BJ (cell line): Measurements from ENCODE around the gene FGFR2. TPM values are rescaled to one million over a fixed set of nuclear protein-coding genes. Genes with fewer than 3 reads are reported as not detected.

Source experiments
- CTCF ChIA-PET: fragments of 350-600 bp; formaldehyde crosslinking; extraction: SDS; loops from one replicate; lab custom pipeline; 2021; ENCODE audit warnings: antibody characterized with exemption, inconsistent platforms; lab: Yijun Ruan, JAX
- POLR2A ChIA-PET: fragments of 300-600 bp; sonication (Branson Sonifier 250); formaldehyde crosslinking; extraction: SDS; loops from one replicate; lab custom pipeline; 2021; ENCODE audit warnings: antibody characterized with exemption; lab: Charles Lee
- DNase-seq: peaks from one replicate; pipeline ENCODE4 v3.0.0-alpha.2; 2011; ENCODE audit warnings: low read depth
- H3K27me3 ChIP-seq: 2 replicates; pipeline ENCODE4 v1.6.0; 2011; ENCODE audit warnings: low read length; ENCODE audit not compliant: control insufficient read depth, insufficient read depth
- H3K36me3 ChIP-seq: 2 replicates; pipeline ENCODE4 v1.5.1; 2011; ENCODE audit warnings: low read length; ENCODE audit not compliant: control insufficient read depth, insufficient read depth
- H3K4me3 ChIP-seq: 2 replicates; pipeline ENCODE4 v1.5.1; 2011; ENCODE audit warnings: low read depth, mild to moderate bottlenecking, control low read depth, low read length
- polyA plus RNA-seq: library from polyadenylated mRNA; depleted of rRNA; stranded (reverse); fragments of >200 nt; gene quantifications from 2 replicates; pipeline ENCODE4 v1.2.3, GENCODE V29; 2011
- TF ChIP-seq, protein P1 (sequence below): IDR thresholded peaks from 2 replicates; pipeline ENCODE4 v1.5.1; 2011; ENCODE audit warnings: low read depth, mild to moderate bottlenecking, control low read depth, inconsistent platforms, low read length, moderate library complexity; ENCODE audit not compliant: insufficient read depth

FGFR2 gene
- polyA plus RNA-seq, 1 experiment = 0.26 TPM

- ChIA-PET CTCF (no interaction called here), POLR2A (no interaction called here)
- H3K4me3 ChIP-seq = no peak overlapping the region
Measured at GRCh38 chr10:121574519-121575166, 23.6 kb downstream of the FGFR2 start.

DNA sequence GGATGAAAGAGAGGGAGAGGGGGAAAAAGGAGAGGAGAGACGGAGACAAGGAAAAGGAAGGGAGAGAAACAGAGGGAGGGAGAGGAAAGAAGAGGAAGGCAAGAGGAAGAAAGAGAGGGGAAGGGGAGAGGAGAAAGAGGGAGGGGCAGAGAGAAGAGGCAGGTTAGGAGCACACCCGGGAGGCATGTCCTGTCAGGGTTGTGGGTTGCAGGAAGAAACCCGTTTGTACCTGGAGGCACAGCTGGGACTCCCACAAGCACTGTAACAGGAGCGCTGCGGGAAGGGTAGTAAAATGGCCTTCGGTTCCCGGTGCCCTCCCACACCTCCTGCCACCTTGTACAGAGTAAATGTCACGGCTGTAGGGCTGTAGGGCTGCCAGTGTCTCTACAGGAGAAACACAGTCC, 24.7 kb downstream of the FGFR2 start:
- Histone ChIP-seq H3K4me3 (no peak overlapping the region), H3K27me3 (no peaks in the 10 kb centered on the region), H3K36me3 (no peaks in the 10 kb centered on the region)
- ChIA-PET POLR2A (no interaction called here), CTCF (no interaction called here)
- no peak for DNase-seq
- TF ChIP-seq, protein P1, sequence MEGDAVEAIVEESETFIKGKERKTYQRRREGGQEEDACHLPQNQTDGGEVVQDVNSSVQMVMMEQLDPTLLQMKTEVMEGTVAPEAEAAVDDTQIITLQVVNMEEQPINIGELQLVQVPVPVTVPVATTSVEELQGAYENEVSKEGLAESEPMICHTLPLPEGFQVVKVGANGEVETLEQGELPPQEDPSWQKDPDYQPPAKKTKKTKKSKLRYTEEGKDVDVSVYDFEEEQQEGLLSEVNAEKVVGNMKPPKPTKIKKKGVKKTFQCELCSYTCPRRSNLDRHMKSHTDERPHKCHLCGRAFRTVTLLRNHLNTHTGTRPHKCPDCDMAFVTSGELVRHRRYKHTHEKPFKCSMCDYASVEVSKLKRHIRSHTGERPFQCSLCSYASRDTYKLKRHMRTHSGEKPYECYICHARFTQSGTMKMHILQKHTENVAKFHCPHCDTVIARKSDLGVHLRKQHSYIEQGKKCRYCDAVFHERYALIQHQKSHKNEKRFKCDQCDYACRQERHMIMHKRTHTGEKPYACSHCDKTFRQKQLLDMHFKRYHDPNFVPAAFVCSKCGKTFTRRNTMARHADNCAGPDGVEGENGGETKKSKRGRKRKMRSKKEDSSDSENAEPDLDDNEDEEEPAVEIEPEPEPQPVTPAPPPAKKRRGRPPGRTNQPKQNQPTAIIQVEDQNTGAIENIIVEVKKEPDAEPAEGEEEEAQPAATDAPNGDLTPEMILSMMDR = no peak

More at GRCh38 chr10:121574519-121575166, 23.6 kb downstream of the FGFR2 start:
- Histone ChIP-seq H3K36me3 (no peaks in the 10 kb centered on the region), H3K27me3 (no peaks in the 10 kb centered on the region)
- DNase-seq = no peak
- TF ChIP-seq, protein P1 = no peak

GRCh38 chr10:121572859-121573537, 25.2 kb downstream of the FGFR2 start:
- Histone ChIP-seq H3K27me3 (no peaks in the 10 kb centered on the region), H3K36me3 (no peaks in the 10 kb centered on the region), H3K4me3 (no peak overlapping the region)
- POLR2A ChIA-PET = no interaction called here
- DNase-seq = no peak
- TF ChIP-seq, protein P1 = no peak
- CTCF ChIA-PET = no interaction called here

GRCh38 chr10:121570315-121570714, 27.9 kb downstream of the FGFR2 start:
- ChIA-PET CTCF (no interaction called here), POLR2A (no interaction called here)
- Histone ChIP-seq H3K4me3 (no peak overlapping the region), H3K27me3 (no peaks in the 10 kb centered on the region), H3K36me3 (no peaks in the 10 kb centered on the region)
- no peak for DNase-seq
- TF ChIP-seq, protein P1 = no peak

- Histone ChIP-seq H3K36me3 (no peaks in the 10 kb centered on the region), H3K27me3 (no peaks in the 10 kb centered on the region), H3K4me3 (no peak overlapping the region)
- CTCF ChIA-PET = interaction anchor here (0.6 kb wide), 1 partner anchor 30 kb away, joined by 6 read pairs; no protein-coding TSS in a partner anchor
- POLR2A ChIA-PET = no interaction called here
- TF ChIP-seq, protein P1 = no peak
- no peak for DNase-seq
Measured at GRCh38 chr10:121568275-121568674, 30.0 kb downstream of the FGFR2 start.
